Smooth muscle cell (in vitro differentiated cells): Measurements from ENCODE around the gene GNB2. TPM values are rescaled to one million over a fixed set of nuclear protein-coding genes. Genes with fewer than 3 reads are reported as not detected.
"Not testable (repeated sequence)": the region's sequence is repeated elsewhere in the genome, so short reads cannot be mapped to it uniquely, and the experiment has no call there.

Experiments
- DNase-seq: peaks from one replicate; lab custom pipeline; 2025; ENCODE audit not compliant: unreplicated experiment; lab: John Stamatoyannopoulos, UW
- H2AFZ ChIP-seq: fragments of 200-600 bp; sonication (generic); 2 replicates; pipeline ENCODE4 v1.6.0; 2016; ENCODE audit warnings: antibody characterized with exemption, low read depth, mild to moderate bottlenecking
- H3F3A ChIP-seq: fragments of 200-600 bp; sonication (generic); 2 replicates; pipeline ENCODE4 v1.6.0; 2017; ENCODE audit warnings: antibody characterized with exemption, low read depth
- H3K27ac ChIP-seq: fragments of 200-600 bp; sonication (generic); 2 replicates; pipeline ENCODE4 v1.5.1; 2016; ENCODE audit warnings: low read depth, mild to moderate bottlenecking
- H3K27me3 ChIP-seq: fragments of 200-600 bp; sonication (generic); 2 replicates; pipeline ENCODE4 v1.6.1; 2016; ENCODE audit warnings: low read depth, mild to moderate bottlenecking
- H3K36me3 ChIP-seq: fragments of 200-600 bp; sonication (generic); 2 replicates; pipeline ENCODE4 v1.5.1; 2016; ENCODE audit warnings: low read depth
- H3K4me1 ChIP-seq: fragments of 200-600 bp; sonication (generic); 2 replicates; pipeline ENCODE4 v1.5.1; 2016; ENCODE audit warnings: low read depth
- H3K4me2 ChIP-seq: fragments of 200-600 bp; sonication (generic); 2 replicates; pipeline ENCODE4 v1.6.0; 2016; ENCODE audit warnings: mild to moderate bottlenecking
- H3K4me3 ChIP-seq: fragments of 200-600 bp; sonication (generic); 2 replicates; pipeline ENCODE4 v1.5.1; 2016; ENCODE audit warnings: mild to moderate bottlenecking
- H3K79me2 ChIP-seq: fragments of 200-600 bp; sonication (generic); 2 replicates; pipeline ENCODE4 v1.6.0; 2016; ENCODE audit warnings: low read depth, mild to moderate bottlenecking
- H3K9ac ChIP-seq: fragments of 200-600 bp; sonication (generic); 2 replicates; pipeline ENCODE4 v1.6.0; 2016; ENCODE audit warnings: low read depth
- H3K9me3 ChIP-seq: fragments of 200-600 bp; sonication (generic); replicated peaks from 2 replicates; pipeline ENCODE4 v1.5.1; 2016; ENCODE audit warnings: low read depth
- H4K20me1 ChIP-seq: fragments of 200-600 bp; sonication (generic); 2 replicates; pipeline ENCODE4 v1.6.0; 2016; ENCODE audit warnings: low read depth
- CTCF ChIP-seq: fragments of 200-600 bp; sonication (generic); IDR thresholded peaks from 2 replicates; pipeline ENCODE4 v1.5.1; 2017; ENCODE audit warnings: borderline replicate concordance, mild to moderate bottlenecking, antibody characterized with exemption; ENCODE audit not compliant: insufficient read depth, poor library complexity, severe bottlenecking
- WGBS: methylation state at CpG from one replicate; pipeline ENCODE4 v1.1.7; 2016; ENCODE audit warnings: low lambda C conversion rate; 5-methylcytosine and 5-hydroxymethylcytosine counted together
- polyA plus RNA-seq: library from polyadenylated mRNA; unstranded; fragments of >200 nt; fragmentation: Nextera tagmentation; extraction: Ambion mirVana; gene quantifications from 2 replicates; pipeline ENCODE4 v1.2.1, GENCODE V29; 2016
- total RNA-seq: library from RNA; depleted of rRNA; stranded (reverse); fragments of >200 nt; gene quantifications from 2 replicates; pipeline ENCODE4 v1.2.3, GENCODE V29; 2014

GNB2 gene
- total and polyA plus RNA-seq, 2 experiments from 2014 or later = 90.7 to 219 TPM

DNA sequence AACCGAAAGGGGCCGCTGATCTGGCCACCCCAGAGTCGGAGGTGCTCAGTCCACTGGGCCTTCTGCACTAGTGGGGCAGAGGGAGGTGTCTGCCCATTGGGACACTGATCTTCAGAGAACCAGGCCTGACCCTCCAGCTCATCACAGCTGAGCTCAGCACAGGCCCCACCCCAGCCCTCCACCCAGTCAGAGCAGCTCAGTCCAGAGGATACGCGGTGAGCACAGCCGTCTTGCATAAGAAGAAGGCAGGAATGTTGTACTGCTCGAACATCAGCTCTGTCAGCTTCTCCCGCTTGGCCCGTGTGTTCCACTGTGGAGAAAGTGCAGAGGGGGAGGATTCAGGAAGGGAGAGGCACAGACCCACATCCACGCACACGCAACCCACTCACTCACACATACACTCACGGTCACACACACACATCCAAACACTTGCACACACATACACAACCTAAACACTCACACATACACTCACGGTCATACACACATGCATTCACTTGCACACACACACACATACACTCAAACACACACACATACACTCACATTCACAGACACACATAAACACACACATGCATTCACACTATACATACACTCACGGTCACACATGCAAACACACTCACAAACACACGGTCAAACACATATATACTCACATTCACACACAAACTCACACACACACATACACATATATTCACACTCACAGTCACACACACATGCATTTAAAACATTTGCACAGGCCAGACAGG, 23.5 kb upstream of the GNB2 start:
- no peak overlapping the region for H2AFZ ChIP-seq
- H3K9me3 ChIP-seq = no peaks in the 10 kb centered on the region
- H3F3A ChIP-seq = no peaks in the 10 kb centered on the region
- WGBS = 76% methylated on average over 13 of the region's 15 CpGs
- peaks cover 5% of the 10 kb centered on the region for H3K27me3 ChIP-seq
- no peak overlapping the region for H3K27ac ChIP-seq
- no peaks in the 10 kb centered on the region for H3K4me1 ChIP-seq
- H3K36me3 ChIP-seq = no peaks in the 10 kb centered on the region
- no peak overlapping the region for H3K4me2 ChIP-seq
- DNase-seq = no peak
- no peak overlapping the region for H3K4me3 ChIP-seq
- no peaks in the 10 kb centered on the region for H3K79me2 ChIP-seq
- TF ChIP-seq CTCF = no peak
- no peak overlapping the region for H3K9ac ChIP-seq
- no peaks in the 10 kb centered on the region for H4K20me1 ChIP-seq

- TF ChIP-seq CTCF = no peak
- H3K4me3 ChIP-seq = no peak overlapping the region
- WGBS = 69% methylated on average over 24 of the region's 25 CpGs
- no peaks in the 10 kb centered on the region for H3K9me3 ChIP-seq
- no peak overlapping the region for H3K27ac ChIP-seq
- H3K27me3 ChIP-seq = peaks cover 39% of the 10 kb centered on the region
- DNase-seq = no peak
- no peak overlapping the region for H2AFZ ChIP-seq
- no peaks in the 10 kb centered on the region for H3K4me1 ChIP-seq
- H4K20me1 ChIP-seq = no peaks in the 10 kb centered on the region
- no peak overlapping the region for H3K9ac ChIP-seq
- H3K79me2 ChIP-seq = no peaks in the 10 kb centered on the region
- H3K36me3 ChIP-seq = no peaks in the 10 kb centered on the region
- H3K4me2 ChIP-seq = no peak overlapping the region
- no peaks in the 10 kb centered on the region for H3F3A ChIP-seq
Observed at GRCh38 chr7:100654908-100655831, 18.4 kb upstream of the GNB2 start.

GRCh38 chr7:100655908-100656674, 17.4 kb upstream of the GNB2 start, which contains the start of gene ACTL6B:
ACTL6B (minus strand) TSS chr7:100656448; CDS start chr7:100656354, 94 bp downstream.
- TF ChIP-seq CTCF = no peak
- no peaks in the 10 kb centered on the region for H3K79me2 ChIP-seq
- H4K20me1 ChIP-seq = no peaks in the 10 kb centered on the region
- no peaks in the 10 kb centered on the region for H3K9me3 ChIP-seq
- peaks cover 39% of the 10 kb centered on the region for H3K27me3 ChIP-seq
- peak; percentile 11 for DNase-seq
- no peaks in the 10 kb centered on the region for H3K4me1 ChIP-seq
- H2AFZ ChIP-seq = no peak within 1 kb of the TSS
- H3K27ac ChIP-seq = no peak within 1 kb of the TSS
- 13% methylated on average over 39 of the region's 63 CpGs for WGBS
- H3K4me2 ChIP-seq = peak within 1 kb of the TSS; percentile 59
- no peaks in the 10 kb centered on the region for H3F3A ChIP-seq
- H3K9ac ChIP-seq = no peak within 1 kb of the TSS
- no peak within 1 kb of the TSS for H3K4me3 ChIP-seq
- H3K36me3 ChIP-seq = no peaks in the 10 kb centered on the region

DNA sequence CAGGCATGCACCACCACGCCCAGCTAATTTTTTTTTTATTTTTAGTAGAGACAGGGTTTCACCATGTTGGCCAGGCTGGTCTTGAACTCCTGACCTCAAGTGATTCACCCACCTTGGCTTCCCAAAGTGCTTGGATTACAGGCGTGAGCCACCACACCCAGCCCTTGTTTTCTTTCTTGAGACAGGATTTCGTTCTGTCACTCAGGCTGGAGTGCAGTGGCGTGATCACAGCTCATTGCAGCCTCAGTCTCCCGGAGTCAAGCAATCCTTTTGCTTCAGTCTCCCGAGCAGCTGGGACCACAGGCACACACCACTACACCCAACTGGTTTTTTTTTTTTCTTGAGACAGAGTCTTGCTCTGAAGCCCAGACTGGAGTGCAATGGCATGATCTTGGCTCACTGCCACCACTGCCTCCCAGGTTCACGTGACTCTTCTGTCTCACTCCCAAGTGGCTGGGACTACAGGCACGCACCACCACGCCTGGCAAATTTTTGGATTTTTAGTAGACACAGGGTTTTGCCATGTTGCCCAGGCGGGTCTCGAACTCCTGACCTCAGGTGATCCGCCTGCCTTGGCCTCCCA, 11.3 kb upstream of the GNB2 start:
- 90% methylated on average over 12 of the region's 12 CpGs for WGBS
- not testable (repeated sequence) for H2AFZ ChIP-seq, H3K9me3 ChIP-seq, DNase-seq, H3K79me2 ChIP-seq, H3K36me3 ChIP-seq, H3K4me1 ChIP-seq, H3K27ac ChIP-seq, H3K4me2 ChIP-seq, H3F3A ChIP-seq, H3K9ac ChIP-seq, H3K4me3 ChIP-seq, H4K20me1 ChIP-seq
- peaks cover 11% of the 10 kb centered on the region for H3K27me3 ChIP-seq
